ENCODE measurements around the gene CHRM1. TPM values are rescaled to one million over a fixed set of nuclear protein-coding genes. Genes with fewer than 3 reads are reported as not detected.
"Not testable (repeated sequence)": the region's sequence is repeated elsewhere in the genome, so short reads cannot be mapped to it uniquely, and the experiment has no call there.

Gene CHRM1
- polyA plus RNA-seq, 3 donors from 2014 or later: not detected

- not testable (repeated sequence) for H3K27ac Mint-ChIP-seq; H3K36me3 Mint-ChIP-seq; H3K9me3 Mint-ChIP-seq; H3K4me1 Mint-ChIP-seq; H3K4me3 Mint-ChIP-seq; DNase-seq; H3K27me3 Mint-ChIP-seq (ENCODE audit: low read depth in 3 of 3)
These were observed 59.5 kb downstream of the CHRM1 start for GRCh38 chr11:62861564-62862192.

- Mint-ChIP-seq H3K27ac (no peak overlapping the region), H3K4me1 (peaks cover 13 to 14% of the 10 kb centered on the region in 2 donors), H3K36me3 (no peaks in the 10 kb centered on the region), H3K9me3 (no peaks in the 10 kb centered on the region), H3K4me3 (no peak overlapping the region), H3K27me3 (ENCODE audit: low read depth in 3 of 3) (peaks cover 2 to 12% (median 6%) of the 10 kb centered on the region in 3 donors)
- no peak for DNase-seq
These were observed 60.2 kb downstream of the CHRM1 start for GRCh38 chr11:62860835-62861563.

GRCh38 chr11:62859281-62859703, 61.9 kb downstream of the CHRM1 start:
- H3K27me3 Mint-ChIP-seq (ENCODE audit: low read depth in 3 of 3): peaks cover 12 to 24% (median 14%) of the 10 kb centered on the region in 3 donors
- peaks cover 30 to 31% of the 10 kb centered on the region in 2 donors for H3K4me1 Mint-ChIP-seq
- not testable (repeated sequence) for H3K4me3 Mint-ChIP-seq, DNase-seq, H3K36me3 Mint-ChIP-seq, H3K27ac Mint-ChIP-seq, H3K9me3 Mint-ChIP-seq

Other genes starting within 250 kb of the CHRM1 start
- 10 to 100 TPM; 13.9 to 18.0 (median 14.0) TPM for gene UQCC3, start 249.7 kb downstream of the CHRM1 start, polyA plus RNA-seq
- 10 to 100 TPM in 1 of 3 donors, 1 to 10 TPM in 2; 6.3 to 11.4 (median 6.5) TPM for gene LBHD1, start 249.1 kb downstream of the CHRM1 start, polyA plus RNA-seq
- gene UBXN1, start 242.3 kb downstream of the CHRM1 start, polyA plus RNA-seq: 100 to 1,000 TPM in 2 of 3 donors, 10 to 100 TPM in 1; 93.1 to 152 (median 152) TPM
- not detected for gene LRRN4CL, start 231.8 kb downstream of the CHRM1 start, polyA plus RNA-seq
- gene BSCL2, start 213.9 kb downstream of the CHRM1 start, polyA plus RNA-seq: 10 to 100 TPM; 52.5 to 54.1 (median 53.6) TPM
- gene GNG3, start 213.7 kb downstream of the CHRM1 start, polyA plus RNA-seq: not detected
- gene HNRNPUL2, start 193.9 kb downstream of the CHRM1 start, polyA plus RNA-seq: 1 to 10 TPM in 2 of 3 donors, under 1 TPM in 1; 0.97 to 4.8 (median 1.1) TPM
- gene TTC9C, start 192.9 kb downstream of the CHRM1 start, polyA plus RNA-seq: 10 to 100 TPM; 11.2 to 19.0 (median 14.5) TPM
- 10 to 100 TPM in 1 of 3 donors, 1 to 10 TPM in 2; 4.1 to 14.2 (median 5.5) TPM for gene ZBTB3, start 167.2 kb downstream of the CHRM1 start, polyA plus RNA-seq
- 100 to 1,000 TPM; 397 to 564 (median 472) TPM for gene POLR2G, start 159.8 kb downstream of the CHRM1 start, polyA plus RNA-seq
- 1 to 10 TPM; 3.8 to 9.6 (median 7.3) TPM for gene TAF6L, start 150.0 kb downstream of the CHRM1 start, polyA plus RNA-seq
- 100 to 1,000 TPM; 162 to 290 (median 174) TPM for gene TMEM179B, start 134.0 kb downstream of the CHRM1 start, polyA plus RNA-seq
- gene TMEM223, start 129.4 kb downstream of the CHRM1 start, polyA plus RNA-seq: 10 to 100 TPM; 47.9 to 69.7 (median 63.2) TPM
- 10 to 100 TPM; 42.9 to 73.3 (median 66.0) TPM for gene NXF1, start 115.9 kb downstream of the CHRM1 start, polyA plus RNA-seq
- gene STX5, start 89.3 kb downstream of the CHRM1 start, polyA plus RNA-seq: 10 to 100 TPM; 46.9 to 47.7 (median 47.6) TPM
- gene TEX54, start 88.5 kb downstream of the CHRM1 start, polyA plus RNA-seq: 1 to 10 TPM in 2 of 3 donors, not detected in 1; 2.0 to 3.1 TPM
- 10 to 100 TPM; 28.8 to 39.0 (median 31.9) TPM for gene WDR74, start 81.8 kb downstream of the CHRM1 start, polyA plus RNA-seq
- gene SLC3A2, start 40.5 kb downstream of the CHRM1 start, polyA plus RNA-seq: 100 to 1,000 TPM; 134 to 162 (median 156) TPM
- gene SLC22A6, start 63.6 kb upstream of the CHRM1 start, polyA plus RNA-seq: not detected
- gene SLC22A8, start 94.5 kb upstream of the CHRM1 start, polyA plus RNA-seq: not detected
- not detected for gene SLC22A24, start 222.9 kb upstream of the CHRM1 start, polyA plus RNA-seq

All from immature natural killer cell (primary cell).